Endothelial cell of umbilical vein (primary cell): ENCODE results near the gene ZNF407. TPM values are rescaled to one million over a fixed set of nuclear protein-coding genes. Genes with fewer than 3 reads are reported as not detected.

ENCODE experiments used
- BruUV-seq: library from RNA; stranded (reverse); fragments of 400-500 nt; replicated peaks from 2 replicates; lab custom pipeline; 2021; lab: Mats Ljungman, UMichigan
- CTCF ChIA-PET: fragments of 300-600, 350-600 bp; sonication (Branson Sonifier 250); formaldehyde crosslinking; loops from one replicate; lab custom pipeline; 2021; ENCODE audit warnings: antibody characterized with exemption, inconsistent platforms; lab: Charles Lee
- POLR2A ChIA-PET: fragments of 300-600, 350-600 bp; sonication (Branson Sonifier 250); formaldehyde crosslinking; loops from one replicate; lab custom pipeline; 2021; ENCODE audit warnings: antibody characterized with exemption, inconsistent platforms; lab: Charles Lee
- DNase-seq: peaks from one replicate; pipeline ENCODE4 v3.0.0-alpha.2; 2011; ENCODE audit warnings: low read depth, low spot score
- FAIRE-seq: peaks from 2 replicates; lab custom pipeline; 2011; peaks lifted over from hg19 to GRCh38; lab: Jason Lieb, UNC
- H2AFZ ChIP-seq: 2 replicates; pipeline ENCODE4 v1.6.0; 2012; ENCODE audit warnings: low read depth, low read length, control low read depth, inconsistent platforms
- H3K27ac ChIP-seq: 2 replicates; pipeline ENCODE4 v1.5.1; 2011; ENCODE audit warnings: low read depth, mild to moderate bottlenecking, control low read depth, low read length, moderate library complexity; ENCODE audit not compliant: insufficient read depth
- H3K27me3 ChIP-seq, 2 experiments: 2 replicates each; pipeline versions ENCODE4 v1.6.0 to v1.6.1; 2011; ENCODE audit warnings: low read length in 2 of 2, mixed read lengths in 1 of 2; ENCODE audit not compliant: control insufficient read depth in 2 of 2, insufficient read depth in 2 of 2
- H3K36me3 ChIP-seq, 2 experiments: 2 replicates in 1 of 2; 3 replicates in 1 of 2; pipeline ENCODE4 v1.5.1; 2011; ENCODE audit warnings: low read length in 2 of 2, mild to moderate bottlenecking in 1 of 2, moderate library complexity in 1 of 2; ENCODE audit not compliant: control insufficient read depth in 2 of 2, insufficient read depth in 2 of 2; ENCODE audit errors: extremely low read depth in 1 of 2
- H3K4me1 ChIP-seq: 3 replicates; pipeline ENCODE4 v1.5.1; 2011; ENCODE audit warnings: mild to moderate bottlenecking, low read length; ENCODE audit not compliant: control insufficient read depth, insufficient read depth; ENCODE audit errors: extremely low read depth
- H3K4me2 ChIP-seq: 2 replicates; pipeline ENCODE4 v1.6.1; 2011; ENCODE audit warnings: low read length, control low read depth, mixed read lengths; ENCODE audit not compliant: insufficient read depth
- H3K4me3 ChIP-seq, 3 experiments: fragments of 200-600 bp in 1 of 3; sonication (generic), shearing (Covaris generic) in 1 of 3; replicated peaks in 1 of 3; 2 replicates each; pipeline ENCODE4 v1.5.1; 2011 to 2016; ENCODE audit warnings: control low read depth in 3 of 3, low read length in 3 of 3, mild to moderate bottlenecking in 2 of 3, inconsistent platforms in 1 of 3, low read depth in 1 of 3, moderate library complexity in 1 of 3; ENCODE audit not compliant: insufficient read depth in 1 of 3
- H3K79me2 ChIP-seq: 2 replicates; pipeline ENCODE4 v1.6.0; 2012; ENCODE audit warnings: low read length, inconsistent platforms; ENCODE audit not compliant: control insufficient read depth, insufficient read depth
- H3K9ac ChIP-seq: replicated peaks from 2 replicates; pipeline ENCODE3; 2011; ENCODE audit warnings: low read length, control low read depth; ENCODE audit not compliant: insufficient read depth; ENCODE audit errors: extremely low read depth
- H3K9me1 ChIP-seq: replicated peaks from 3 replicates; pipeline ENCODE4 v1.6.0; 2011; ENCODE audit warnings: mild to moderate bottlenecking, low read length; ENCODE audit not compliant: control insufficient read depth, insufficient read depth; ENCODE audit errors: extremely low read depth
- H3K9me3 ChIP-seq: replicated peaks from 2 replicates; pipeline ENCODE4 v1.5.1; 2012; ENCODE audit warnings: low read length, inconsistent platforms; ENCODE audit not compliant: control insufficient read depth, insufficient read depth
- H4K20me1 ChIP-seq: replicated peaks from 2 replicates; pipeline ENCODE3; 2011; ENCODE audit warnings: mild to moderate bottlenecking, low read length; ENCODE audit not compliant: control insufficient read depth, insufficient read depth; ENCODE audit errors: extremely low read depth
- CTCF ChIP-seq, 2 donors: IDR thresholded peaks; 1 replicate in 1 of 2; 2 replicates in 1 of 2; pipeline ENCODE4 v1.5.1; 2011; ENCODE audit warnings: low read length in 2 of 2, mild to moderate bottlenecking in 2 of 2, moderate library complexity in 2 of 2, control low read depth in 1 of 2, inconsistent platforms in 1 of 2, low read depth in 1 of 2; ENCODE audit not compliant: insufficient read depth in 1 of 2; ENCODE audit errors: extremely low read depth in 1 of 2
- EZH2 ChIP-seq: IDR thresholded peaks from 2 replicates; pipeline ENCODE4 v1.6.1; 2012; ENCODE audit warnings: borderline replicate concordance, low read depth, mild to moderate bottlenecking, moderate library complexity, low read length, inconsistent platforms; ENCODE audit not compliant: severe bottlenecking
- FOS ChIP-seq: IDR thresholded peaks from 2 replicates; pipeline ENCODE4 v1.6.1; 2011; ENCODE audit warnings: mild to moderate bottlenecking, low read length, moderate library complexity, borderline replicate concordance; ENCODE audit not compliant: insufficient read depth
- GATA2 ChIP-seq: IDR thresholded peaks from 2 replicates; pipeline ENCODE4 v1.7.0; 2011; ENCODE audit warnings: low read depth, mild to moderate bottlenecking, moderate library complexity, mixed read lengths, low read length; ENCODE audit not compliant: insufficient read length, insufficient read depth
- JUN ChIP-seq: IDR thresholded peaks from 2 replicates; pipeline ENCODE4 v1.6.1; 2011; ENCODE audit warnings: borderline replicate concordance, low read depth; ENCODE audit not compliant: insufficient read length, insufficient read depth
- MAX ChIP-seq: IDR thresholded peaks from 2 replicates; pipeline ENCODE4 v1.6.1; 2011; ENCODE audit not compliant: insufficient read depth, insufficient read length
- MYC ChIP-seq: IDR thresholded peaks from one replicate; pipeline ENCODE4 v1.6.1; 2011; ENCODE audit warnings: mild to moderate bottlenecking, low read depth, low read length
- POLR2A ChIP-seq: IDR thresholded peaks from 2 replicates; pipeline ENCODE4 v1.6.1; 2012; ENCODE audit warnings: low read depth, mild to moderate bottlenecking, control low read depth, low read length
- POLR2AphosphoS5 ChIP-seq: IDR thresholded peaks from 2 replicates; pipeline ENCODE4 v1.6.1; 2012; ENCODE audit warnings: low read depth, mild to moderate bottlenecking, control low read depth, low read length, moderate library complexity; ENCODE audit not compliant: insufficient read depth
- dilution Hi-C: fragments of 300-500 bp; cut with MboI; formaldehyde crosslinking; loops from one replicate; pipeline ENCODE4 v1.15.0; 2019; ENCODE audit warnings: low sequenced_read_pairs; ENCODE audit not compliant: extremely low pct_ligation_motif_present
- intact Hi-C: fragments of 100-400 bp; cut with micrococcal nuclease; formaldehyde crosslinking; loops from one replicate; pipeline ENCODE4 v1.10.0; 2022
- polyA plus RNA-seq, 4 experiments: library from polyadenylated mRNA; depleted of rRNA in 3 of 4; stranded (reverse) in 3 of 4; unstranded in 1 of 4; fragments of >200 nt; gene quantifications; 2 replicates each; pipeline versions ENCODE4 v1.2.1 to v1.2.3, GENCODE V29; 2011 to 2012; ENCODE audit warnings: missing spikeins in 1 of 4
- total RNA-seq: library from RNA; stranded (reverse); gene quantifications from 2 replicates; pipeline ENCODE4 v1.2.3, GENCODE V29; 2021

Gene ZNF407
- total and polyA plus RNA-seq, 2 donors (not counting 3 experiments of a cell fraction or from before 2014, with no cell fraction given) = 3.8 to 20.1 TPM

DNA sequence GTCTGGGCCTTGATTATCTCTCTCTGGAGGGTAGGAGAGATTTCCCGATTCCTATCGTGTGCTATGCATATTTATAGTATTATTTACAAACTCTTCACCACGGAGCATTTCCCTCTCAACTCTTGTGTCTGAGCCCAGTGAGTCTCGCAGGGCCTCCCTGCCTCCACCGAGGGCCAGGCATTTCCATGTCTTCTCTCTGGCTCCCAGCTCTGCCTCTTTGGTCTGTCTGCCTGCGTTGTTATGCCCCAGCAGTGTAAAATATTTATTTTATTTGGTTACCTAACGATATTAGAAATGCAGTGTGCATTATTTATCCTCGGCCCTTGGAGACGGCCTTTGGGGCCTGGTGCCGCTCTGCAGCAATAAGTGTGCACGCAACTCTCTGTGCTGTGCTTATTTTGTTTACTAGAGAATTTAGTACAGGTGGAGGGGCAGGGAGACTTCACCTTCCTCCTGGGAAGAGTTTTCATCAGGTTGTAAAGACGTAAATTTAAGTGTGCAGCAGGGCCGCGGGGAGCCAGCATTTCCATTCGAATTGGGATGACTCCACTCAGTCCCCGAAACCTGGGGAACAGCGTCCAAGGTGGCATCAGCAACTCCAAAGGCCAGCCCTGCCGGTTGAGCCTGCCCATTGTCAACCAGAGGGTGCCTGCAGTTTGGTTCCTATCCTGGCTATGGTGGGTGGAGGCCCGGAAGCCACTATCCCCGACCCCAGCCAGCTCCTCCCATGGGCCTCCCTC is 511.1 kb downstream of the ZNF407 start:
- Histone ChIP-seq H3K4me1 (no peaks in the 10 kb centered on the region), H3K4me3 (no peak overlapping the region), H4K20me1 (no peaks in the 10 kb centered on the region), H3K4me2 (no peak overlapping the region), H3K79me2 (no peaks in the 10 kb centered on the region), H3K36me3 (no peaks in the 10 kb centered on the region), H3K9ac (no peak overlapping the region), H3K9me3 (no peaks in the 10 kb centered on the region), H3K27me3 (no peaks in the 10 kb centered on the region), H2AFZ (no peak overlapping the region), H3K27ac (no peak overlapping the region), H3K9me1 (no peaks in the 10 kb centered on the region)
- DNase-seq (no peak), FAIRE-seq (no peak)
- ChIA-PET CTCF (no interaction called here), POLR2A (no interaction called here)
- TF ChIP-seq EZH2 (no peak), MAX (no peak), POLR2AphosphoS5 (no peak), POLR2A (no peak), MYC (no peak)
- dilution Hi-C loops (no loop called here), intact Hi-C loops (no loop called here)
- no TSS peak for BruUV-seq

- no TSS peak for BruUV-seq
- intact Hi-C loops = no loop called here
- H3K9ac ChIP-seq = no peak overlapping the region
- TF ChIP-seq FOS = no peak
- no peak for TF ChIP-seq POLR2A
- TF ChIP-seq MYC = no peak
- TF ChIP-seq POLR2AphosphoS5 = no peak
- TF ChIP-seq CTCF (IDR thresholded peaks at IDR 0.05; ENCODE audit: extremely low read depth in 1 of 2, insufficient read depth in 1 of 2, low read depth in 1 of 2, low read length in 2 of 2) = no peak
- no peak for TF ChIP-seq MAX
- TF ChIP-seq JUN = no peak
- TF ChIP-seq EZH2 = no peak
- TF ChIP-seq GATA2 = no peak
- POLR2A ChIA-PET = no interaction called here
- no peak for DNase-seq
- H3K4me2 ChIP-seq = no peak overlapping the region
- H3K9me1 ChIP-seq = no peaks in the 10 kb centered on the region
- FAIRE-seq = no peak
- no peaks in the 10 kb centered on the region for H3K36me3 ChIP-seq
- H2AFZ ChIP-seq = no peak overlapping the region
- dilution Hi-C loops = no loop called here
- H3K4me1 ChIP-seq = no peaks in the 10 kb centered on the region
- no peaks in the 10 kb centered on the region for H3K9me3 ChIP-seq
- CTCF ChIA-PET = no interaction called here
- H3K79me2 ChIP-seq = no peaks in the 10 kb centered on the region
- H3K4me3 ChIP-seq = no peak overlapping the region
- H4K20me1 ChIP-seq = no peaks in the 10 kb centered on the region
- H3K27me3 ChIP-seq = no peaks in the 10 kb centered on the region
- no peak overlapping the region for H3K27ac ChIP-seq
These were observed 511.6 kb downstream of the ZNF407 start for GRCh38 chr18:75109319-75109691.
